Measurements from ENCODE around the gene DCUN1D2. TPM values are rescaled to one million over a fixed set of nuclear protein-coding genes. Genes with fewer than 3 reads are reported as not detected.

DCUN1D2 gene
- total RNA-seq, 1 donor from 2014 or later, result 14.2 TPM

DNA sequence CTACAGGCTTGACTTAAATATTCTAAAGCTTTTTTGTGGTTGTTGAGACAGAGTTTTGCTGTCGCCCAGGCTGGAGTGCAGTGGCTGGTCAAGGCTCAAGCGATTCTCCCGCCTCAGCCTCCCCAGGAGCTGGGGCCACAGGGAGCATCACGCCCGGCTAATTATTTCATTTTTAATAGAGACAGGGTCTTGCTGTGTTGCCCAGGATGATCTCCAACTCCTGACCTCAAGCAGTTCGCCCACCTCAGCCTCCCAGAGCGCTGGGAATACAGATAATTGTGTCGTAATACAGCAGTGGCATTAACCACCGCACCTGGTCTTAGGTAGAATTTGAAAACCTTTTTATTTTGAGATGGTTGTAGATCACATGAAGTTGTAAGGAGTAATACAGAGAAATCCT, 1.5 kb upstream of the DCUN1D2 start:
- H3K27me3 ChIP-seq (ENCODE audit: control insufficient read depth, insufficient read depth, low read length), result no peaks in the 10 kb centered on the region
- TF ChIP-seq, protein P1, sequence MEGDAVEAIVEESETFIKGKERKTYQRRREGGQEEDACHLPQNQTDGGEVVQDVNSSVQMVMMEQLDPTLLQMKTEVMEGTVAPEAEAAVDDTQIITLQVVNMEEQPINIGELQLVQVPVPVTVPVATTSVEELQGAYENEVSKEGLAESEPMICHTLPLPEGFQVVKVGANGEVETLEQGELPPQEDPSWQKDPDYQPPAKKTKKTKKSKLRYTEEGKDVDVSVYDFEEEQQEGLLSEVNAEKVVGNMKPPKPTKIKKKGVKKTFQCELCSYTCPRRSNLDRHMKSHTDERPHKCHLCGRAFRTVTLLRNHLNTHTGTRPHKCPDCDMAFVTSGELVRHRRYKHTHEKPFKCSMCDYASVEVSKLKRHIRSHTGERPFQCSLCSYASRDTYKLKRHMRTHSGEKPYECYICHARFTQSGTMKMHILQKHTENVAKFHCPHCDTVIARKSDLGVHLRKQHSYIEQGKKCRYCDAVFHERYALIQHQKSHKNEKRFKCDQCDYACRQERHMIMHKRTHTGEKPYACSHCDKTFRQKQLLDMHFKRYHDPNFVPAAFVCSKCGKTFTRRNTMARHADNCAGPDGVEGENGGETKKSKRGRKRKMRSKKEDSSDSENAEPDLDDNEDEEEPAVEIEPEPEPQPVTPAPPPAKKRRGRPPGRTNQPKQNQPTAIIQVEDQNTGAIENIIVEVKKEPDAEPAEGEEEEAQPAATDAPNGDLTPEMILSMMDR (IDR thresholded peaks at IDR 0.05; ENCODE audit: insufficient read depth, low read length, severe bottlenecking), result no peak
- peaks cover 12% of the 10 kb centered on the region for H3K36me3 ChIP-seq (ENCODE audit: control insufficient read depth, insufficient read depth, low read length)
- FAIRE-seq (no peak), DNase-seq (ENCODE audit: low read depth) (no peak)
- peak overlapping the region; percentile 82 for H3K4me3 ChIP-seq (ENCODE audit: low read depth, low read length)

DNA sequence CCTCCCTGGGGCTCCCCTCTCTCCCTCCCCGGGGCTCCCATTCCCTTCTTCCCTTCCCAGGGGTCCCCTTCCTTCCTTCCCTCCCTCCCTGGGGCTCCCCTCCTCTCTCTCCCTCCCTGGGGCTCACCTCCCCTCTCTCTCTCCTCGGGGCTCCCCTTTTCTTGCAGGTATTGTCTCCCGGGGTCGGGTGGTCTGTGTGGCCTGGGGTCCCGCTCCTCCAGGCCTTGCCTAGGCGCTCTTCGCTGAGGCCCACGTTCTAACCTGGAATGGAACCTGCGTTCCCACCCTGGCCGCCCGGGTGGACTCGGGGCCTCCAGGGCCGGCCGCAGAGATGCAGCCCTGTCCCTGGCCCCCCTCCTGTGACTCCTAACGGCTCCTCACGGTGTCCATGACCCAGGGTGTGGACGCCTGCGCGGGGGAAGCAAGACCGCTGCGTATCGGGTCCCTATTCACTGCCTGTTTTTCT, 940 bp upstream of the DCUN1D2 start:
- FAIRE-seq (no peak), DNase-seq (ENCODE audit: low read depth) (no peak)
- TF ChIP-seq, protein P1 (IDR thresholded peaks at IDR 0.05; ENCODE audit: insufficient read depth, low read length, severe bottlenecking), result no peak

DNA sequence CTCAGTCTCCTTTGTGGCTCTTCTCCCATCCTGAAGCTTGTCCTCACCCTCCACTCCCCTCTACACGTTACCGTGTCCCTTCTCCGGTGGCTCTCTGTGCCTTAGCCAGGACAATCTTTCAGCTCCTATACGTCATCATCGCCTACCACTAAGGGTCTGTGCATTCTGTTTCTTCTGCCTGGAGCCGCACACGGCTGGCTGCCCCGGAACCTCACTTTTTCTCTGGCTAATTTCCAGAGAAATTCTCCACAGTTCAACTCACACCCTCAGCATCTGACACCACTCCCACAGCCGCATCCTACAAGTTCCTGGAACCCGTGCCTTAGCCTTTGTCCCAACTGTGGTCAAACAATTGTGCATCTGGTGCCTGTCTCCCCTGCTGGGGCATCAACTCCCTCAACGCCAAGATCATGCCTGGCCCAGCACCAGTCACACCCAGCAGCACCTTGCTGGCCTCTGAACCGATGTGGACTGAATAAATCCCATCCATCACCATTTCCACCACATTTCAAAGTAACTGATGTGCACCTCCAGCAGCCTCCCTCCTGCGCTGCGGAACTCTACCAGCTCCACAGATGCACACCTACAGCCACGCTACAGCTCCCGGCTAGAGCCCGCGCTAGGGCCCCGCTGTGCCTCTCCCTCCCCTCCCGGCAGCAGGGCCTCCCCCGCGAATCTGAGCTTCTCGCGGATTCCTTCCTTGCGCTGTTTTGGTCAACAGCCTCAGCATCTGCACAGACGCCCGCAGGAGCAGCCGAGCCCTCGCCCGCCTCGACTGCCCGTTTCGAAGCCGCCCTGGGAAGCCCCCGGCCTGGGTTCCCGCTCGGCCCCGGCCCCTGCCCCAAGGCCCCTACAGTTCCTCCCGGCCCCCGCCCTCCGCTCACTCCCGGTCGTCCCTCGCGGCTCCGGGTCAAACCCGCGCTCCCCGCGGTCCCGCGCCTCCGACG, 689 bp downstream of the DCUN1D2 start:
- DNase-seq (ENCODE audit: low read depth) (peak; percentile 26), FAIRE-seq (no peak)
- TF ChIP-seq, protein P1 (IDR thresholded peaks at IDR 0.05; ENCODE audit: insufficient read depth, low read length, severe bottlenecking), result no peak

More for the DNA sequence above, 940 bp upstream of the DCUN1D2 start:
- peak overlapping the region; percentile 82 for H3K4me3 ChIP-seq (ENCODE audit: low read depth, low read length)
- peaks cover 8% of the 10 kb centered on the region for H3K36me3 ChIP-seq (ENCODE audit: control insufficient read depth, insufficient read depth, low read length)
- no peaks in the 10 kb centered on the region for H3K27me3 ChIP-seq (ENCODE audit: control insufficient read depth, insufficient read depth, low read length)

DNA sequence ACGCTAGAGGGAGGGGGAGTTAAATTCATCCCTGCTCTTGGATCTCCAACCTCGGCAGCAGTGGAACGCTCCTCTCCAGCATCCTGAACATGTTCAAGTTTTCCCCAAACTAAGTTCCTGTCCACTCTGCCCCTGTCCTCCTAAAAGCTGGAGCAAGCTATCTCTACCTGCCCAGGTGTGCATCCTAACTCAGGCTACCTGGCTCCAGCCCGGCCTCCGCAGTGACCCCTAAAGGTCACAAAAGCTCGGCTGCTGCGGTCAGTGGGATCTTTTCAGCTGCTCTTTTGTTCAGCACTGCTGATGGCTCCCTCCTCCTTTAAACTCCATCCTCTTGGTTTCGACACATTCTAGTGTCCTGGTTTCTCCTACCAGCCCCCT, 1.4 kb downstream of the DCUN1D2 start:
- H3K4me3 ChIP-seq (ENCODE audit: low read depth, low read length), result peak overlapping the region; percentile 82
- TF ChIP-seq, protein P1 (IDR thresholded peaks at IDR 0.05; ENCODE audit: insufficient read depth, low read length, severe bottlenecking), result no peak
- peaks cover 1% of the 10 kb centered on the region for H3K36me3 ChIP-seq (ENCODE audit: control insufficient read depth, insufficient read depth, low read length)
- no peak for FAIRE-seq
- no peaks in the 10 kb centered on the region for H3K27me3 ChIP-seq (ENCODE audit: control insufficient read depth, insufficient read depth, low read length)
- DNase-seq (ENCODE audit: low read depth), result no peak

More for the DNA sequence above, 689 bp downstream of the DCUN1D2 start:
- H3K27me3 ChIP-seq (ENCODE audit: control insufficient read depth, insufficient read depth, low read length), result no peaks in the 10 kb centered on the region
- peaks cover 1% of the 10 kb centered on the region for H3K36me3 ChIP-seq (ENCODE audit: control insufficient read depth, insufficient read depth, low read length)
- peak overlapping the region; percentile 82 for H3K4me3 ChIP-seq (ENCODE audit: low read depth, low read length)

DNA sequence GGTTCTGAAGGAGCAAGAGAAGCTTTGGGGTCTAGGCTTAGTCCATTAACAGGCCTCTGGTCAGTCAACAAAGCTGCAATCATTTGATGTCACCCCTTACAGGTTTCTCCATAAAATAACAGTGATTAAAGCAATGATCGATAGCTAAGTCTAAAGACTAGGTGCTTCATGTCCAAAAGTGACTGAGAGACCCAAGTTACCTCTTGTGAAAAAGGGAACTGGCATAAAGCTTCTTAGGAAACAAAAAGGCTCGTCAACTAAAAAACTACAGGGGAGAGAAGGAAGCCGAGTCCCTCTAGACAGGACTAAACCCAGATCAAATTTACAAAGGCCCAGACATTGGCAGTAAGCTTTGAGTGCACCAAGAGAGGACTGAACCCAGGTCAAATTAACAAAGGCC, 2.2 kb downstream of the DCUN1D2 start:
- H3K27me3 ChIP-seq (ENCODE audit: control insufficient read depth, insufficient read depth, low read length), result no peaks in the 10 kb centered on the region
- DNase-seq (ENCODE audit: low read depth), result no peak
- no peak overlapping the region for H3K4me3 ChIP-seq (ENCODE audit: low read depth, low read length)
- TF ChIP-seq, protein P1 (IDR thresholded peaks at IDR 0.05; ENCODE audit: insufficient read depth, low read length, severe bottlenecking), result no peak
- no peak for FAIRE-seq
- H3K36me3 ChIP-seq (ENCODE audit: control insufficient read depth, insufficient read depth, low read length), result peaks cover 1% of the 10 kb centered on the region

Data from bronchial epithelial cell (primary cell).